Kidney (tissue), 14 donors: Measurements from ENCODE around the gene VRK3. TPM values are rescaled to one million over a fixed set of nuclear protein-coding genes. Genes with fewer than 3 reads are reported as not detected.

ENCODE experiments used
- DNase-seq, 5 donors: peaks; one replicate each; pipeline ENCODE4 v3.0.0-alpha.2; 2013 to 2020
- FAIRE-seq: peaks from 2 replicates; lab custom pipeline; 2012; peaks lifted over from hg19 to GRCh38; lab: Jason Lieb, UNC
- H3K27ac ChIP-seq, 2 donors: one replicate each; pipeline ENCODE4 v1.7.0; 2013; ENCODE audit warnings: low read depth in 2 of 2, low read length in 2 of 2, inconsistent platforms in 1 of 2
- H3K27me3 ChIP-seq: one replicate; pipeline ENCODE4 v1.7.1; 2013; ENCODE audit warnings: low read length, inconsistent platforms; ENCODE audit not compliant: control insufficient read depth, insufficient read depth
- H3K36me3 ChIP-seq, 3 donors: one replicate each; pipeline versions ENCODE4 v1.7.0 to v1.7.1; 2013; ENCODE audit warnings: low read length in 3 of 3, control low read depth in 1 of 3, inconsistent platforms in 1 of 3; ENCODE audit not compliant: insufficient read depth in 3 of 3, control insufficient read depth in 2 of 3
- H3K4me1 ChIP-seq, 3 donors: one replicate each; pipeline versions ENCODE4 v1.7.0 to v1.7.1; 2013; ENCODE audit warnings: low read length in 3 of 3, inconsistent platforms in 1 of 3, low read depth in 1 of 3; ENCODE audit not compliant: control insufficient read depth in 2 of 3, insufficient read depth in 2 of 3
- H3K4me3 ChIP-seq, 3 donors: one replicate each; pipeline versions ENCODE4 v1.7.0 to v1.8.1; 2013; ENCODE audit warnings: low read length in 3 of 3, control low read depth in 1 of 3, inconsistent platforms in 1 of 3
- H3K9ac ChIP-seq, 3 donors: one replicate each; pipeline versions ENCODE4 v1.7.0 to v1.7.1; 2013; ENCODE audit warnings: low read length in 3 of 3, control low read depth in 1 of 3, inconsistent platforms in 1 of 3
- H3K9me3 ChIP-seq, 3 donors: one replicate each; pipeline versions ENCODE4 v1.7.0 to v1.7.1; 2013; ENCODE audit warnings: low read length in 3 of 3, control low read depth in 1 of 3, inconsistent platforms in 1 of 3; ENCODE audit not compliant: control insufficient read depth in 2 of 3, insufficient read depth in 1 of 3
- CTCF ChIP-seq: IDR thresholded peaks from 3 replicates; pipeline ENCODE4 v1.5.1; 2012; ENCODE audit warnings: mild to moderate bottlenecking, moderate library complexity, borderline replicate concordance; ENCODE audit not compliant: insufficient read depth; ENCODE audit errors: extremely low read depth
- intact Hi-C: fragments of 100-400 bp; cut with DNase I; formaldehyde crosslinking; loops from one replicate; pipeline ENCODE4 v1.11.1; 2022
- polyA plus RNA-seq: library from polyadenylated mRNA; stranded (reverse); fragments of 350-450 nt; fragmentation: Illumina TruSeq; extraction: RNeasy Lipid Tissue Mini Kit (QIAGEN cat#74804); gene quantifications from one replicate; pipeline ENCODE4 v1.2.3, GENCODE V29; 2014; ENCODE audit warnings: low read depth, low replicate concordance; ENCODE audit not compliant: insufficient read depth
- total RNA-seq: library from RNA; stranded (reverse); fragmentation: NEBNext Ultra II Directional; extraction: Animal tissue kit (Norgen Biotek cat#: 25700); gene quantifications from one replicate; pipeline ENCODE4 v1.2.1, GENCODE V29; 2021
- donor health status: control.
- donor health status: control.
- donor health status: control.
- donor health status: control.
- donor health status: control.
- donor health status: DM: yes; HTN: yes; CAD: no.
- donor health status: Normal renal cell carcinoma (clear cell type).

Gene VRK3
- total and polyA plus RNA-seq, 2 donors from 2014 or later: 53.2 to 69.0 TPM

GRCh38 chr19:50005428-50005827 is 19.7 kb downstream of the VRK3 start:
- H3K27ac ChIP-seq: no peak overlapping the region
- peaks cover 2 to 57% (median 51%) of the 10 kb centered on the region in 3 donors for H3K36me3 ChIP-seq
- TF ChIP-seq CTCF: no peak

GRCh38 chr19:50003810-50004419 is 21.3 kb downstream of the VRK3 start:
- no peak for FAIRE-seq
- H3K27ac ChIP-seq: peak overlapping the region in 1 of 2 donors; percentile 14
- intact Hi-C loops: no loop called here
- H3K27me3 ChIP-seq: no peaks in the 10 kb centered on the region
- H3K4me3 ChIP-seq: no peak overlapping the region
- no peak overlapping the region for H3K9ac ChIP-seq
- DNase-seq: no peak
- peaks cover 2 to 66% (median 62%) of the 10 kb centered on the region in 3 donors for H3K36me3 ChIP-seq
- no peaks in the 10 kb centered on the region for H3K4me1 ChIP-seq
- H3K9me3 ChIP-seq: no peaks in the 10 kb centered on the region
- no peak for TF ChIP-seq CTCF

More at GRCh38 chr19:50005428-50005827, 19.7 kb downstream of the VRK3 start:
- Histone ChIP-seq H3K4me3 (no peak overlapping the region), H3K9me3 (no peaks in the 10 kb centered on the region), H3K4me1 (no peaks in the 10 kb centered on the region), H3K9ac (no peak overlapping the region), H3K27me3 (no peaks in the 10 kb centered on the region)
- intact Hi-C loops: no loop called here
- DNase-seq (no peak), FAIRE-seq (no peak)

GRCh38 chr19:50003254-50003788 is 21.9 kb downstream of the VRK3 start:
- Histone ChIP-seq H3K36me3 (peaks cover 2 to 61% (median 60%) of the 10 kb centered on the region in 3 donors), H3K4me1 (no peaks in the 10 kb centered on the region), H3K27me3 (no peaks in the 10 kb centered on the region), H3K4me3 (no peak overlapping the region), H3K9me3 (no peaks in the 10 kb centered on the region), H3K27ac (no peak overlapping the region), H3K9ac (no peak overlapping the region)
- DNase-seq: no peak
- no peak for FAIRE-seq
- TF ChIP-seq CTCF: no peak
- intact Hi-C loops: no loop called here
